Right ventricle myocardium superior (tissue), 1 donor: ENCODE results near the gene PCDHGA5. TPM values are rescaled to one million over a fixed set of nuclear protein-coding genes. Genes with fewer than 3 reads are reported as not detected.
"Not testable (repeated sequence)": the region's sequence is repeated elsewhere in the genome, so short reads cannot be mapped to it uniquely, and the experiment has no call there.

ENCODE experiments used
- ATAC-seq: fragments of 200-7000 bp; cut with Tn5 transposase; one replicate; pipeline ENCODE4 v1.9.1; 2020; ENCODE audit warnings: mild to moderate bottlenecking; ENCODE audit not compliant: poor library complexity
- DNase-seq: peaks from one replicate; pipeline ENCODE4 v3.0.0-alpha.2; 2020
- intact Hi-C: fragments of 100-400 bp; cut with DNase I; formaldehyde crosslinking; loops from one replicate; pipeline ENCODE4 v1.11.2; 2022
- total RNA-seq: library from RNA; stranded (reverse); fragmentation: NEBNext Ultra II Directional; extraction: Animal tissue kit (Norgen Biotek cat#: 25700); gene quantifications from one replicate; pipeline ENCODE4 v1.2.1, GENCODE V29; 2021
- donor health status: DM: no; HTN: yes; CAD: no; lungs with severe emphysema.

Gene PCDHGA5
- total RNA-seq, 1 donor from 2014 or later = 6.6 TPM

DNA sequence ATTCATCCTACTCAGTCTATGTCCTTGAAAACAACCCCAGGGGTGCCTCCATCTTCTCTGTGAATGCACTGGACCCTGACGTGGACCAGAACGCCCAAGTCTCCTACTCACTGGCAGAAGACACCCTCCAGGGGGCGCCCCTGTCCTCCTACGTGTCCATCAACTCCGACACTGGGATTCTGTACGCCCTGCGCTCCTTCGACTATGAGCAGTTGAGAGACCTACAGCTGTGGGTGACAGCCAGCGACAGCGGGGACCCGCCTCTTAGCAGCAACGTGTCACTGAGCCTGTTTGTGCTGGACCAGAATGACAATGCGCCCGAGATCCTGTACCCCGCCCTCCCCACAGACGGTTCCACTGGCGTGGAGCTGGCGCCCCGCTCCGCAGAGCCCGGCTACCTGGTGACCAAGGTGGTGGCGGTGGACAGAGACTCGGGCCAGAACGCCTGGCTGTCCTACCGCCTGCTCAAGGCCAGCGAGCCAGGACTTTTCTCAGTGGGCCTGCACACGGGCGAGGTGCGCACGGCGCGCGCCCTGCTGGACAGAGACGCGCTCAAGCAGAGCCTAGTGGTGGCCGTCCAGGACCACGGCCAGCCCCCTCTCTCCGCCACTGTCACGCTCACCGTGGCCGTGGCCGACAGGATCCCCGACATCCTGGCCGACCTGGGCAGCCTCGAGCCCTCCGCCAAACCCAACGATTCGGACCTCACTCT is 11.6 kb downstream of the PCDHGA5 start:
- ATAC-seq, intact Hi-C loops, DNase-seq: not testable (repeated sequence)

DNA sequence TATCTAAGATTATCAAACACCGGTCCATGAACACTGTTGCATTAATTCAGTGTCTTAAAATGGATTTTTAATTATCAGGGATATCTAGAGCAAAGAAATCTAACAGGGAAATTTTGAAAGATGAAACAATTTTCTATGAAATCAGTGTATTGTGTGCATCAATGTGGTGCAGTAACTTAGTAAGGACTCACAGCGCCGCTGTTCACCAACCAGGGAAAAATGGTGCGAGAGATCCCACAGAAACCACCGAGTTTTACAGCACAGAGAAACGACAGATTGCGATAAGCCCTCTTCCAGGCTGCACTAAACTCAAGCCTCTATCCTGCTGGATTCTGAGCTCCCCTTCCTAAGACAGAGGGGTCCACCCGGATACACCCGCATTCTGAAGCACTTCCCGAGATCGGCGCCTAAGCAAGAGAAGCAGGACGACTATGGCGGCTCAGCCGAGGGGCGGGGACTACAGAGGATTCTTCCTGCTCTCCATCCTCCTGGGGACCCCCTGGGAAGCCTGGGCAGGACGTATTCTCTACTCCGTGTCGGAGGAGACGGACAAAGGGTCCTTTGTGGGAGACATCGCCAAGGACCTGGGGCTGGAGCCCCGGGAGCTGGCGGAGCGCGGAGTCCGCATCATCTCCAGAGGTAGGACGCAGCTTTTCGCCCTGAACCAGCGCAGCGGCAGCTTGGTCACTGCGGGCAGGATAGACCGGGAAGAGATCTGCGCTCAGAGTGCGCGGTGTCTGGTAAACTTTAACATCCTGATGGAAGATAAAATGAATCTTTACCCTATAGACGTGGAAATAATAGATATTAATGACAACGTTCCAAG is 18.7 kb downstream of the PCDHGA5 start, which contains the start of gene PCDHGA7:
Gene PCDHGA7 (plus strand): TSS at position 274 of the 826 bp plus-strand sequence. CDS start 158 bp downstream, at position 432.
- ATAC-seq (peak; percentile 34), DNase-seq (no peak)
- intact Hi-C loops = no loop called here

DNA sequence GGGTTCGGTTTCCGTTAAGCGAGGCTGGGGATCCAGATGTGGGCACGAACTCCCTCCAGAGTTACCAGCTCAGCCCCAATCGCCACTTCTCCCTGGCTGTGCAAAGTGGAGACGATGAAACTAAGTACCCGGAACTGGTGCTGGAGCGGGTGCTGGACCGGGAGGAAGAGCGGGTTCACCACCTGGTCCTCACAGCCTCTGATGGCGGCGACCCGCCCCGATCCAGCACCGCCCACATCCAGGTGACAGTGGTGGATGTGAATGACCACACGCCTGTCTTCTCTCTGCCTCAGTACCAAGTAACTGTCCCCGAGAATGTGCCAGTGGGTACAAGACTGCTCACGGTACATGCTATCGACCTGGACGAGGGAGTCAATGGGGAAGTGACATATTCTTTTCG is 19.4 kb downstream of the PCDHGA5 start:
- no peak for DNase-seq
- no peak for ATAC-seq

DNA sequence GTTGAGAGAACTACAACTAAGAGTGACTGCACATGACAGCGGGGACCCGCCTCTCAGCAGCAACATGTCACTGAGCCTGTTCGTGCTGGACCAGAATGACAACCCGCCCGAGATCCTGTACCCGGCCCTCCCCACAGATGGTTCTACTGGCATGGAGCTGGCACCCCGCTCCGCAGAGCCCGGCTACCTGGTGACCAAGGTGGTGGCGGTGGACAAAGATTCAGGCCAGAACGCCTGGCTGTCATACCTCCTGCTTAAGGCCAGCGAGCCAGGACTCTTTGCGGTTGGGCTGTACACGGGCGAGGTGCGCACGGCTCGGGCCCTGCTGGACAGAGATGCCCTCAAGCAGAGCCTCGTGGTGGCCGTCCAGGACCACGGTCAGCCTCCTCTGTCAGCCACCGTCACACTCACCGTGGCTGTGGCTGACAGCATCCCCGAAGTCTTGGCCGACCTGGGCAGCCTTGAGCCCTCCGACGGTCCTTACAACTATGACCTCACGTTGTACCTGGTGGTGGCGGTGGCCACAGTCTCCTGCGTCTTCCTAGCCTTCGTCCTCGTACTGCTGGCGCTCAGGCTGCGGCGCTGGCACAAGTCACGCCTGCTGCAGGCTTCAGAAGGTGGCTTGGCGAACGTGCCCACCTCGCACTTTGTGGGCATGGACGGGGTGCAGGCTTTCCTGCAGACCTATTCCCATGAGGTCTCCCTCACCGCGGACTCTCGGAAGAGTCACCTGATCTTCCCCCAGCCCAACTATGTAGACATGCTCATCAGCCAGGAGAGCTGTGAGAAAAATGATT is 20.7 kb downstream of the PCDHGA5 start:
- ATAC-seq (no peak), DNase-seq (no peak)
- intact Hi-C loops = no loop called here

More for the DNA sequence above, 19.4 kb downstream of the PCDHGA5 start:
- intact Hi-C loops = no loop called here

DNA sequence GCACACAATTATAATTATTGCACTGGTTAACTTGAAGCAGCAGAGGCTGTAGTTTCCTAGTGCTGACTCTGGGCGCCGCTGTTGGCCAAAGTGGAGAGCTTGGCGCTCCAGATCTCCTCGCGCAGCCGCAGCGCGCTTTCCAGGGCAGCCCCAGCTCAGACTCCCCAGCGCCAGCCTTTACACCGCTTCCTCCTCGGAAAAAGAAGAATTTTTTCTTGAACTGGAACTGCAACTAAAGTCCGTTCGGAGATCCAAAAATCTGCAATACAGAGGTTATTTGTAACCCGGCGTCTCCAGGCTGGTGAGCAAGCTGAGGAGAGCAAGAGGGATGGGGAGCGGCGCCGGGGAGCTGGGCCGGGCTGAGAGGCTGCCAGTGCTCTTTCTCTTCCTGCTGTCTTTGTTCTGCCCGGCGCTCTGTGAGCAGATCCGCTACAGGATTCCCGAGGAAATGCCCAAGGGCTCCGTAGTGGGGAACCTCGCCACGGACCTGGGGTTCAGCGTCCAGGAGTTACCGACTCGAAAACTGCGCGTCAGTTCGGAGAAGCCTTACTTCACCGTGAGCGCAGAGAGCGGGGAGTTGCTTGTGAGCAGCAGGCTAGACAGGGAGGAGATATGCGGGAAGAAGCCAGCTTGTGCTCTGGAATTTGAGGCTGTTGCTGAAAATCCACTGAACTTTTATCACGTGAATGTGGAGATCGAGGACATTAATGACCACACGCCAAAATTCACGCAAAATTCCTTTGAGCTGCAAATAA is 23.8 kb downstream of the PCDHGA5 start, which contains the start of gene PCDHGB4:
Gene PCDHGB4 (plus strand): TSS at position 142 of the 755 bp plus-strand sequence. CDS start 187 bp downstream, at position 329.
- DNase-seq, intact Hi-C loops: not testable (repeated sequence)
- peak; percentile 90 for ATAC-seq

DNA sequence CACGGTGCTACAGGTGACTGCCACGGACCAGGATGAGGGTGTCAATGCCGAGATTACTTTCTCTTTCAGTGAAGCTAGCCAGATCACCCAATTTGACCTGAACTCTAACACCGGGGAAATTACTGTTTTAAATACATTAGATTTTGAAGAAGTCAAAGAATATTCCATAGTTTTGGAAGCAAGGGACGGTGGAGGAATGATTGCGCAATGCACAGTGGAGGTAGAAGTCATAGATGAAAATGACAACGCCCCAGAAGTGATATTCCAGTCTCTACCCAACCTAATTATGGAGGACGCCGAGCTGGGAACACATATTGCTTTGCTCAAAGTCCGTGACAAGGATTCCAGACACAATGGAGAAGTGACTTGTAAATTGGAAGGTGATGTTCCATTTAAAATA is 24.7 kb downstream of the PCDHGA5 start:
- ATAC-seq (no peak), DNase-seq (no peak)
- intact Hi-C loops = no loop called here

DNA sequence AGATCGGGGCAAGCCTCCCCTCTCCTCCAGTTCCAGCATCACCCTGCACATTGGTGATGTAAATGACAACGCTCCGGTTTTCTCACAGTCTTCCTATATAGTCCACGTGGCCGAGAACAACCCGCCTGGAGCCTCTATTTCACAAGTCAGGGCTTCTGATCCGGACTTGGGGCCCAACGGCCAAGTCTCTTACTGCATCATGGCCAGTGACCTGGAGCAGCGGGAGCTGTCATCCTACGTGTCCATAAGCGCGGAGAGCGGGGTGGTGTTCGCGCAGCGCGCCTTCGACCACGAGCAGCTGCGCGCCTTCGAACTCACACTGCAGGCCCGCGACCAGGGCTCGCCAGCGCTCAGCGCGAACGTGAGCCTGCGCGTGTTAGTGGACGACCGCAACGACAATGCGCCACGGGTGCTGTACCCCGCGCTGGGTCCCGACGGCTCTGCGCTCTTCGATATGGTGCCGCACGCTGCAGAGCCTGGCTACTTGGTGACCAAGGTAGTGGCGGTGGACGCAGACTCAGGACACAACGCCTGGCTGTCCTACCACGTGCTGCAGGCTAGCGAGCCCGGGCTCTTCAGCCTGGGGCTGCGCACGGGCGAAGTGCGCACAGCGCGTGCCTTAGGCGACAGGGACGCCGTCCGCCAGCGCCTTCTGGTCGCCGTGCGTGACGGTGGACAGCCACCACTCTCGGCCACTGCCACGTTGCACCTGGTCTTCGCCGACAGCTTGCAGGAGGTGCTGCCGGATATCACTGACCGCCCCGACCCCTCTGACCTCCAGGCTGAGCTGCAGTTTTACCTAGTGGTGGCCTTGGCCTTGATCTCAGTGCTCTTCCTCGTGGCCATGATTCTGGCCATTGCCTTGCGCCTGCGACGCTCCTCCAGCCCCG is 25.4 kb downstream of the PCDHGA5 start:
- intact Hi-C loops = no loop called here

DNA sequence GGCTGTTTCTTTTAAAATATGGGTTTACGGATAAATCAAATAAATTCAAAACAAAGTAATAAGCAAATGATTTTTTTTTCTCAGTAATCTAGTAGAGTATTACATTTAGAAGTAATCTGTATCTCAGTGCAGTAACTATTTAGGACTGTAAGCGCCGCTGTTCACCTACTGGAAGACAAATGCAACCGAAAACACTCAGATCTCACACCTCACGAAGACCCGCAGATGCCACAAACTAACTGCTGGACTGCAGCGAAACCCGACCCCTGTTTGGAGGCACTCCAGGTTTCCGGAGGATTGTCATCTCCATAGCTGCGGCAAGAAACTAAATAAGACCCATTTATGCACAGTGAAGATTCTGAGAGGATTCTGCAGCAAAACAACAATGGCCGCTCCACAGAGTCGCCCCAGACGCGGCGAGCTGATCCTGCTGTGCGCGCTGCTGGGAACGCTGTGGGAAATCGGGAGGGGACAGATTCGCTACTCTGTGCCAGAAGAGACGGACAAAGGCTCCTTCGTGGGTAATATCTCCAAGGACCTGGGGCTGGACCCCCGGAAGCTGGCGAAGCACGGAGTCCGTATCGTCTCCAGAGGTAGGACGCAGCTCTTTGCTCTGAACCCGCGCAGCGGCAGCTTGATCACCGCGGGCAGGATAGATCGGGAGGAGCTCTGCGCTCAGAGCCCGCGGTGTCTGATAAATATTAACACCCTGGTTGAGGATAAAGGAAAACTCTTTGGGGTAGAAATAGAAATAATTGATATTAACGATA is 28.7 kb downstream of the PCDHGA5 start, which contains the start of gene PCDHGA8:
Gene PCDHGA8 (plus strand): TSS at position 205 of the 770 bp plus-strand sequence. CDS start 181 bp downstream, at position 386.
- ATAC-seq (no peak), DNase-seq (no peak)
- intact Hi-C loops = no loop called here

More for the DNA sequence above, 25.4 kb downstream of the PCDHGA5 start:
- DNase-seq (no peak), ATAC-seq (no peak)

DNA sequence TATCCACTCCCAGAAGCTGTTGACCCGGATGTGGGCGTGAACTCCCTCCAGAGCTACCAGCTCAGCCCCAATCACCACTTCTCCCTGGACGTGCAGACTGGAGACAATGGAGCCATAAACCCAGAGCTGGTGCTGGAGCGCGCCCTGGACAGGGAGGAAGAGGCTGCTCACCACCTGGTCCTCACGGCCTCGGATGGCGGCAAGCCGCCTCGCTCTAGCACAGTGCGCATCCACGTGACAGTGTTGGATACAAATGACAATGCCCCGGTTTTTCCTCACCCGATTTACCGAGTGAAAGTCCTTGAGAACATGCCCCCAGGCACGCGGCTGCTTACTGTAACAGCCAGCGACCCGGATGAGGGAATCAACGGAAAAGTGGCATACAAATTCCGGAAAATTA is 29.3 kb downstream of the PCDHGA5 start:
- no peak for ATAC-seq
- intact Hi-C loops = no loop called here
- DNase-seq = no peak

DNA sequence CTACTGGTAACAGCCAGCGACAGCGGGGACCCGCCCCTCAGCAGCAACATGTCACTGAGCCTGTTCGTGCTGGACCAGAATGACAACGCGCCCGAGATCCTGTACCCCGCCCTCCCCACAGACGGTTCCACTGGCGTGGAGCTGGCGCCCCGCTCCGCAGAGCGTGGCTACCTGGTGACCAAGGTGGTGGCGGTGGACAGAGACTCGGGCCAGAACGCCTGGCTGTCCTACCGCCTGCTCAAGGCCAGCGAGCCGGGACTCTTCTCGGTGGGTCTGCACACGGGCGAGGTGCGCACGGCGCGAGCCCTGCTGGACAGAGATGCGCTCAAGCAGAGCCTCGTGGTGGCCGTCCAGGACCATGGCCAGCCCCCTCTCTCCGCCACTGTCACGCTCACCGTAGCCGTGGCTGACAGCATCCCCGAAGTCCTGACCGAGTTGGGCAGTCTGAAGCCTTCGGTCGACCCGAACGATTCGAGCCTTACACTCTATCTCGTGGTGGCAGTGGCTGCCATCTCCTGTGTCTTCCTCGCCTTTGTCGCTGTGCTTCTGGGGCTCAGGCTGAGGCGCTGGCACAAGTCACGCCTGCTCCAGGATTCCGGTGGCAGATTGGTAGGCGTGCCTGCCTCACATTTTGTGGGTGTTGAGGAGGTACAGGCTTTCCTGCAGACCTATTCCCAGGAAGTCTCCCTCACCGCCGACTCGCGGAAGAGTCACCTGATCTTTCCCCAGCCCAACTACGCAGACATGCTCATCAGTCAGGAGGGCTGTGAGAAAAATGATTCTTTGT is 30.6 kb downstream of the PCDHGA5 start:
- ATAC-seq, intact Hi-C loops, DNase-seq: not testable (repeated sequence)

DNA sequence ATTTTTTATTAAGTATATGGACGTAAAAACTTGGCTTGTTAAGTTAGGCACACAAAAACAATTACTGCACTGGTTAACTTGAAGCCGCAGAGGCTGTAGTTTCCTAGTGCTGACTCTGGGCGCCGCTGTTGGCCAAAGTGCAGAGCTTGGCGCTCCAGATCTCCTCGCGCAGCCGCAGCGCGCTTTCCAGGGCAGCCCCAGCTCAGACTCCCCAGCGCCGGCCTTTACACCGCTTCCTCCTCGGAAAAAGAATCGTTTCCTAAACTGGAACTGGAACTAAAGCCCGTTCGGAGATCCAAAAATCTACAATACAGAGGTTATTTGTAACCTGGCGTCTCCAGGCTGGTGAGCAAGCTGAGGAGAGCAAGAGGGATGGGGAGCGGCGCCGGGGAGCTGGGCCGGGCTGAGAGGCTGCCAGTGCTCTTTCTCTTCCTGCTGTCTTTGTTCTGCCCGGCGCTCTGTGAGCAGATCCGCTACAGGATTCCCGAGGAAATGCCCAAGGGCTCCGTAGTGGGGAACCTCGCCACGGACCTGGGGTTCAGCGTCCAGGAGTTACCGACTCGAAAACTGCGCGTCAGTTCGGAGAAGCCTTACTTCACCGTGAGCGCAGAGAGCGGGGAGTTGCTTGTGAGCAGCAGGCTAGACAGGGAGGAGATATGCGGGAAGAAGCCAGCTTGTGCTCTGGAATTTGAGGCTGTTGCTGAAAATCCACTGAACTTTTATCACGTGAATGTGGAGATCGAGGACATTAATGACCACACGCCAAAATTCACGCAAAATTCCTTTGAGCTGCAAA is 34.0 kb downstream of the PCDHGA5 start, which contains the start of gene PCDHGB5:
Gene PCDHGB5 (plus strand): TSS at position 192 of the 796 bp plus-strand sequence. CDS start 181 bp downstream, at position 373.
- peak; percentile 93 for ATAC-seq
- DNase-seq, intact Hi-C loops: not testable (repeated sequence)

DNA sequence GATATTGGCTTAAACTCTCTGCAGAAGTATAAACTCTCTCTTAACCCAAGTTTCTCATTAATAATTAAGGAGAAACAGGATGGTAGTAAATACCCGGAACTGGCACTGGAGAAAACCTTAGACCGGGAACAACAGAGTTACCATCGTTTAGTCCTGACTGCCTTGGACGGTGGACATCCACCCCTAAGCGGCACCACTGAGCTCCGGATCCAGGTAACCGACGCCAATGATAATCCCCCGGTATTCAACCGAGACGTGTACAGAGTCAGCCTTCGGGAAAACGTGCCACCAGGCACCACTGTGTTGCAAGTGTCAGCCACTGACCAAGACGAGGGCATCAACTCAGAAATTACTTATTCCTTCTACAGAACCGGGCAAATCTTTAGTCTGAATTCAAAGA is 34.6 kb downstream of the PCDHGA5 start:
- intact Hi-C loops = no loop called here
- no peak for DNase-seq
- peak; percentile 37 for ATAC-seq

DNA sequence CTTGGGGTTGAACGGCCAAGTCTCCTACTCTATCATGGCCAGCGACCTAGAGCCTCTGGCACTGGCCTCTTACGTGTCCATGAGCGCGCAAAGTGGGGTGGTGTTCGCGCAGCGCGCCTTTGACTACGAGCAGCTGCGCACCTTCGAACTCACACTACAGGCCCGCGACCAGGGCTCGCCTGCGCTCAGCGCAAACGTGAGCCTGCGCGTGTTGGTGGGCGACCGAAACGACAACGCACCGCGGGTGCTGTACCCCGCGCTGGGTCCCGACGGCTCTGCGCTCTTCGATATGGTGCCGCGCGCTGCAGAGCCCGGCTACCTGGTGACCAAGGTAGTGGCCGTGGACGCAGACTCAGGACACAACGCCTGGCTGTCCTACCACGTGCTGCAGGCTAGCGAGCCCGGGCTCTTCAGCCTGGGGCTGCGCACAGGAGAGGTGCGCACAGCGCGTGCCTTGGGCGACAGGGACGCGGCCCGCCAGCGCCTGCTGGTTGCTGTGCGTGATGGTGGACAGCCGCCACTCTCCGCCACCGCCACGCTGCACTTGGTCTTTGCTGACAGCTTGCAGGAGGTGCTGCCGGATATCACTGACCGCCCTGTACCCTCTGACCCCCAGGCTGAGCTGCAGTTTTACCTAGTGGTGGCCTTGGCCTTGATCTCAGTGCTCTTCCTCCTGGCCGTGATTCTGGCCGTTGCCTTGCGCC is 35.7 kb downstream of the PCDHGA5 start:
- DNase-seq = no peak
- intact Hi-C loops = no loop called here
- no peak for ATAC-seq

DNA sequence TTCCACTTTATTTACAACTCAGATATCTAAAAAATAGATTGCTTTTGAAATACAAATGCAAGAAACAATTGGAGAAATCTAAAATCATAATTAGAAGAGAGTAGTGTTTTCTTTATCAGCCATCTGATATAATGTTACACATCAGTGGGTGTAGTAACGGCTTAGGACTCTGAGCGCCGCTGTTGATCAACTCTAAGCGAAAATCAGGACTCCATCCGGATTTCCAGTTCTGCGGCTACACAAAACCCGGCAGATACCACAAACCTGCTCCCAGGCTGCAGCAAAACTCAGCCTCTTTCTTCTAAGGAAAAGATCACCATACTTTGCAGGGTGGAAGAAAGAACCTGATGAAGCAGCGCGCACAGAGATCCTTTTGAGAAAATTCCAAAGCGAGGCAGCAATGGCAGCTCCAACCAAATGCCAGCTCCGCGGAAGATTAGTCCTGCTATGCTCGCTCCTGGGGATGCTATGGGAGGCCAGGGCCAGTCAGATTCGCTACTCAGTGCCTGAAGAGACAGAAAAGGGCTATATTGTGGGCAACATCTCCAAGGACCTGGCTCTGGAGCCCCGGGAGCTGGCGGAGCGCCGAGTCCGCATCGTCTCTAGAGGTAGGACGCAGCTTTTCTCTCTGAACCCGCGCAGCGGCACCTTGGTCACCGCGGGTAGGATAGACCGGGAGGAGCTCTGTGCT is 38.7 kb downstream of the PCDHGA5 start, which contains the start of gene PCDHGA9:
Gene PCDHGA9 (plus strand): TSS at position 226 of the 691 bp plus-strand sequence. CDS start 175 bp downstream, at position 401.
- ATAC-seq = no peak
- no peak for DNase-seq
- intact Hi-C loops = no loop called here
